A549 (cell line): Measurements from ENCODE around the gene RDH11. TPM values are rescaled to one million over a fixed set of nuclear protein-coding genes. Genes with fewer than 3 reads are reported as not detected.

ENCODE experiments used
- ATAC-seq, 2 experiments: fragments of 200-7000 bp in 1 of 2; fragments of >200 bp in 1 of 2; cut with Nextera tagmentation in 1 of 2; cut with Tn5 transposase in 1 of 2; 3 replicates each; pipeline versions ENCODE4 v1.8.0 to v1.9.1; 2018 to 2020; ENCODE audit warnings: mild to moderate bottlenecking in 1 of 2, moderate library complexity in 1 of 2
- CTCF ChIA-PET: fragments of 300-600 bp; sonication (Branson Sonifier 250); formaldehyde crosslinking; extraction: SDS; loops from one replicate; lab custom pipeline; 2021; ENCODE audit warnings: antibody characterized with exemption, inconsistent platforms; lab: Yijun Ruan, JAX
- POLR2A ChIA-PET: fragments of 350-600 bp; formaldehyde crosslinking; extraction: SDS; loops from one replicate; lab custom pipeline; 2021; ENCODE audit warnings: antibody characterized with exemption, inconsistent platforms; lab: Yijun Ruan, JAX
- DNase-seq, 2 experiments: peaks; one replicate each; pipeline versions ENCODE4 v3.0.0 to v3.0.0-alpha.2; 2011 to 2016; ENCODE audit warnings: low read depth in 1 of 2, low spot score in 1 of 2
- FAIRE-seq: peaks from 2 replicates; lab custom pipeline; 2011; peaks lifted over from hg19 to GRCh38; lab: Jason Lieb, UNC
- H3K27ac ChIP-seq, 2 experiments: fragments of >200 bp; sonication (Bioruptor Twin); formaldehyde crosslinking; 3 replicates each; pipeline ENCODE4 v1.5.1; 2016 to 2017
- H3K4me1 ChIP-seq: fragments of >200 bp; sonication (Bioruptor Twin); formaldehyde crosslinking; 3 replicates; pipeline ENCODE4 v1.6.1; 2016
- H3K4me2 ChIP-seq: fragments of >200 bp; sonication (Bioruptor Twin); formaldehyde crosslinking; 3 replicates; pipeline ENCODE4 v1.6.1; 2016
- H3K4me3 ChIP-seq: fragments of >200 bp; sonication (Bioruptor Twin); formaldehyde crosslinking; 3 replicates; pipeline ENCODE4 v1.5.1; 2016
- H3K9me3 ChIP-seq: fragments of >200 bp; sonication (Bioruptor Twin); formaldehyde crosslinking; 3 replicates; pipeline ENCODE4 v1.6.1; 2016
- BHLHE40 ChIP-seq: IDR thresholded peaks from 2 replicates; pipeline ENCODE4 v1.6.1; 2012; ENCODE audit warnings: low read depth, low read length, inconsistent platforms
- CBX2 ChIP-seq: fragments of 200-600 bp; sonication (generic); IDR thresholded peaks from 2 replicates; pipeline ENCODE4 v1.6.1; 2016; ENCODE audit warnings: low read depth, mild to moderate bottlenecking, borderline replicate concordance
- CHD2 ChIP-seq: fragments of 150-350 bp; IDR thresholded peaks from 2 replicates; pipeline ENCODE4 v1.6.1; 2014; ENCODE audit warnings: low read length; ENCODE audit not compliant: partially characterized antibody
- EHF ChIP-seq: fragments of 250-450 bp; sonication (Bioruptor Pico); IDR thresholded peaks from 2 replicates; pipeline ENCODE4 v1.5.0; 2020; ENCODE audit warnings: mild to moderate bottlenecking
- ESRRA ChIP-seq: fragments of 150-350 bp; IDR thresholded peaks from 2 replicates; pipeline ENCODE4 v1.6.1; 2014; ENCODE audit warnings: mild to moderate bottlenecking, low read length, borderline replicate concordance
- FOXS1 ChIP-seq: fragments of 250-450 bp; sonication (Bioruptor Pico); IDR thresholded peaks from 2 replicates; pipeline ENCODE4 v1.5.0; 2020; ENCODE audit warnings: mild to moderate bottlenecking, moderate library complexity
- HDAC2 ChIP-seq: fragments of 200-600 bp; sonication (generic); IDR thresholded peaks from 2 replicates; pipeline ENCODE4 v1.6.1; 2016
- HEYL ChIP-seq: fragments of 250-450 bp; sonication (Bioruptor Pico); IDR thresholded peaks from 2 replicates; pipeline ENCODE4 v1.8.0; 2021; ENCODE audit warnings: mild to moderate bottlenecking, moderate library complexity
- HMGXB4 ChIP-seq: fragments of 250-450 bp; sonication (Bioruptor Pico); IDR thresholded peaks from 2 replicates; pipeline ENCODE4 v1.5.0; 2021; ENCODE audit warnings: mild to moderate bottlenecking, moderate library complexity, borderline replicate concordance
- HOXA7 ChIP-seq: fragments of 250-450 bp; sonication (Bioruptor Pico); IDR thresholded peaks from 2 replicates; pipeline ENCODE4 v1.5.0; 2020; ENCODE audit warnings: mild to moderate bottlenecking, moderate library complexity
- JUN ChIP-seq, 2 experiments: fragments of >200 bp; sonication (Bioruptor Twin); formaldehyde crosslinking; IDR thresholded peaks; 2 replicates in 1 of 2; 3 replicates in 1 of 2; pipeline ENCODE4 v1.6.1; 2016 to 2017
- KDM1A ChIP-seq: fragments of 200-600 bp; sonication (generic); IDR thresholded peaks from 2 replicates; pipeline ENCODE4 v1.6.1; 2016; ENCODE audit warnings: low read depth, mild to moderate bottlenecking
- MAZ ChIP-seq: fragments of 150-350 bp; IDR thresholded peaks from 2 replicates; pipeline ENCODE4 v1.6.1; 2014; ENCODE audit warnings: antibody characterized with exemption, low read depth, low read length, borderline replicate concordance
- PBX3 ChIP-seq: IDR thresholded peaks from 2 replicates; pipeline ENCODE4 v1.6.1; 2012
- RNF2 ChIP-seq: fragments of 200-600 bp; sonication (generic); IDR thresholded peaks from 2 replicates; pipeline ENCODE4 v1.6.1; 2016; ENCODE audit warnings: low read depth, mild to moderate bottlenecking, antibody characterized with exemption, moderate library complexity, borderline replicate concordance
- TFCP2L1 ChIP-seq: fragments of 250-450 bp; sonication (Bioruptor Pico); IDR thresholded peaks from 2 replicates; pipeline ENCODE4 v1.5.0; 2021; ENCODE audit warnings: mild to moderate bottlenecking
- ZFP36 ChIP-seq: fragments of 450-650 bp; IDR thresholded peaks from 2 replicates; pipeline ENCODE4 v1.6.1; 2014; ENCODE audit warnings: borderline replicate concordance; ENCODE audit not compliant: partially characterized antibody
- ZSCAN20 ChIP-seq: fragments of 250-450 bp; sonication (Bioruptor Pico); IDR thresholded peaks from 2 replicates; pipeline ENCODE4 v1.8.0; 2022; ENCODE audit warnings: mild to moderate bottlenecking, moderate library complexity
- WGBS: methylation state at CpG from one replicate; pipeline ENCODE4 v1.1.6; 2017; ENCODE audit errors: missing lambda C conversion rate; 5-methylcytosine and 5-hydroxymethylcytosine counted together
- polyA plus RNA-seq, 4 experiments: library from polyadenylated mRNA; depleted of rRNA in 3 of 4; stranded (reverse); fragments of >200 nt; fragmentation: RNase III in 1 of 4; extraction: RNeasy Plus Mini Kit Qiagen cat#74134 plus additional on column Dnase treatment in 1 of 4; gene quantifications; 2 replicates in 3 of 4; 3 replicates in 1 of 4; pipeline ENCODE4 v1.2.3, GENCODE V29; 2011 to 2017
- small RNA-seq, 6 experiments: library from RNA; depleted of rRNA; stranded (forward); fragments of <200 nt; gene quantifications; one replicate each; pipeline ENCODE3, GENCODE V24; 2012
- TF ChIP-seq, protein P1 (sequence below): fragments of >200 bp; sonication (Bioruptor Twin); formaldehyde crosslinking; IDR thresholded peaks from 2 replicates; pipeline ENCODE4 v1.6.1; 2016
- TF ChIP-seq, protein P2 (sequence below): fragments of >200 bp; sonication (Bioruptor Twin); formaldehyde crosslinking; IDR thresholded peaks from 3 replicates; pipeline ENCODE4 v1.5.1; 2016

The RDH11 gene
- polyA plus RNA-seq, 2 of the 4 experiments (the other 2 are of a cell fraction): 85.7 to 132 TPM

DNA sequence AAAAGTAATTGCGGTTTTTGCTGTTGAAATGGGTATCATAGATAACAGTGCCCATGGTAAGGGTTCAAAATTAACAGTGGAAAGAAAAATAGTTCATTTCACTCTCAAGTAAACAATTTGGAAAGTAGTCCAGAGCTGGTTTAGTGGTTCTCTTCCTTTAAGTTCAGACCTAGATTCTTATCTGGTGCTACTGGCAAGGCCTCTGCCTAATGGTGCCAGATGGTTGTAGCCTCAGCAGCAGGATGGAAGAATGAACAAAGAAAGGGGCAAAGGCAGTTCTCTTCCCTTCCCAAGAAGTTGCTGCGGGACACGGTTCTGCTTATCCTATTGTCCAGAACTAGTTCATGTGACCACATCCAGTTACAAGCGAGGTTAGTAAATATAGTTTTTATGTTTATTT lies 65.4 kb downstream of the RDH11 start:
- Histone ChIP-seq H3K4me1 (no peaks in the 10 kb centered on the region), H3K27ac (no peak overlapping the region), H3K4me3 (no peak overlapping the region), H3K9me3 (no peaks in the 10 kb centered on the region)
- WGBS: 79% methylated on average over 4 of the region's 4 CpGs
- DNase-seq: no peak
- POLR2A ChIA-PET: no interaction called here
- no peak for ATAC-seq
- no peak for TF ChIP-seq RNF2
- no peak for TF ChIP-seq HOXA7 (CRISPR knock-in tag)
- no peak for TF ChIP-seq HEYL (CRISPR knock-in tag)
- TF ChIP-seq PBX3: no peak
- TF ChIP-seq, protein P1, sequence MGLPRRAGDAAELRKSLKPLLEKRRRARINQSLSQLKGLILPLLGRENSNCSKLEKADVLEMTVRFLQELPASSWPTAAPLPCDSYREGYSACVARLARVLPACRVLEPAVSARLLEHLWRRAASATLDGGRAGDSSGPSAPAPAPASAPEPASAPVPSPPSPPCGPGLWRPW: no peak
- TF ChIP-seq, all 56 proteins: peak for 0
- no peak for FAIRE-seq
- H3K4me2 ChIP-seq: no peak overlapping the region
- CTCF ChIA-PET: interaction anchor here (1.6 to 2.1 kb wide), 4 partner anchors 11 to 74 kb away, joined by 3 to 12 read pairs (median 6); partner anchors contain the start of gene ARG2

GRCh38 chr14:67627519-67627918 lies 68.0 kb downstream of the RDH11 start:
- Histone ChIP-seq H3K4me3 (no peak overlapping the region), H3K9me3 (no peaks in the 10 kb centered on the region), H3K27ac (no peak overlapping the region)
- CTCF ChIA-PET: interaction anchor here (1.2 to 2.2 kb wide), 5 partner anchors 8 to 201 kb away, joined by 3 to 11 read pairs (median 5); partner anchors contain the start of gene PIGH
- POLR2A ChIA-PET: no interaction called here
- FAIRE-seq: no peak
- TF ChIP-seq HEYL (CRISPR knock-in tag): no peak
- TF ChIP-seq, protein P2, sequence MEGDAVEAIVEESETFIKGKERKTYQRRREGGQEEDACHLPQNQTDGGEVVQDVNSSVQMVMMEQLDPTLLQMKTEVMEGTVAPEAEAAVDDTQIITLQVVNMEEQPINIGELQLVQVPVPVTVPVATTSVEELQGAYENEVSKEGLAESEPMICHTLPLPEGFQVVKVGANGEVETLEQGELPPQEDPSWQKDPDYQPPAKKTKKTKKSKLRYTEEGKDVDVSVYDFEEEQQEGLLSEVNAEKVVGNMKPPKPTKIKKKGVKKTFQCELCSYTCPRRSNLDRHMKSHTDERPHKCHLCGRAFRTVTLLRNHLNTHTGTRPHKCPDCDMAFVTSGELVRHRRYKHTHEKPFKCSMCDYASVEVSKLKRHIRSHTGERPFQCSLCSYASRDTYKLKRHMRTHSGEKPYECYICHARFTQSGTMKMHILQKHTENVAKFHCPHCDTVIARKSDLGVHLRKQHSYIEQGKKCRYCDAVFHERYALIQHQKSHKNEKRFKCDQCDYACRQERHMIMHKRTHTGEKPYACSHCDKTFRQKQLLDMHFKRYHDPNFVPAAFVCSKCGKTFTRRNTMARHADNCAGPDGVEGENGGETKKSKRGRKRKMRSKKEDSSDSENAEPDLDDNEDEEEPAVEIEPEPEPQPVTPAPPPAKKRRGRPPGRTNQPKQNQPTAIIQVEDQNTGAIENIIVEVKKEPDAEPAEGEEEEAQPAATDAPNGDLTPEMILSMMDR: no peak
- TF ChIP-seq BHLHE40: no peak
- TF ChIP-seq FOXS1 (CRISPR knock-in tag): no peak
- TF ChIP-seq CHD2: no peak
- no peak for TF ChIP-seq JUN (IDR thresholded peaks at IDR 0.05)
- TF ChIP-seq HDAC2: no peak
- no peak for TF ChIP-seq ZSCAN20
- no peak for TF ChIP-seq MAZ
- no peak for TF ChIP-seq KDM1A
- TF ChIP-seq EHF (CRISPR knock-in tag): no peak
- TF ChIP-seq, protein P1: no peak
- TF ChIP-seq HMGXB4 (CRISPR knock-in tag): no peak
- TF ChIP-seq ZFP36: no peak
- TF ChIP-seq CBX2: no peak
- no peak for TF ChIP-seq ESRRA
- no peak for TF ChIP-seq TFCP2L1
- TF ChIP-seq, all 56 proteins: peak for 0
- DNase-seq: no peak
- H3K4me2 ChIP-seq: no peak overlapping the region
- ATAC-seq: no peak
- peaks cover 8% of the 10 kb centered on the region; the same call in 2 of the 3 replicates for H3K4me1 ChIP-seq

Small RNA genes lying within 50 kb of the gene (small RNA-seq; reads per million reads assigned to genes)
- 0 reads per million in 6 experiments for gene AL049779.3
- 0 reads per million in 6 experiments for gene RN7SL369P
- gene RNA5SP386: 0 reads per million in 6 experiments

Other genes starting within 250 kb of the RDH11 start
- 0.19 and 0.28 TPM in 2 replicates for gene TMEM229B, start 207.0 kb downstream of the RDH11 start, polyA plus RNA-seq (2011; rRNA removed)
- gene TMEM229B, start 207.0 kb downstream of the RDH11 start, polyA plus RNA-seq (2017; fragmentation: RNase III; extraction: RNeasy Plus Mini Kit Qiagen cat#74134 plus additional on column Dnase treatment): 0.22 to 0.40 TPM (median 0.31 TPM) in 3 replicates
- 5.1 and 6.7 TPM in 2 replicates for gene PLEKHH1, start 162.5 kb downstream of the RDH11 start, polyA plus RNA-seq (2011; rRNA removed)
- 3.2 to 3.9 TPM (median 3.5 TPM) in 3 replicates for gene PLEKHH1, start 162.5 kb downstream of the RDH11 start, polyA plus RNA-seq (2017; fragmentation: RNase III; extraction: RNeasy Plus Mini Kit Qiagen cat#74134 plus additional on column Dnase treatment)
- gene PIGH, start 95.5 kb downstream of the RDH11 start, polyA plus RNA-seq (2011; rRNA removed): 37.2 and 46.2 TPM in 2 replicates
- 19.3 to 21.1 TPM (median 20.1 TPM) in 3 replicates for gene PIGH, start 95.5 kb downstream of the RDH11 start, polyA plus RNA-seq (2017; fragmentation: RNase III; extraction: RNeasy Plus Mini Kit Qiagen cat#74134 plus additional on column Dnase treatment)
- 2.5 TPM in 2 replicates for gene ARG2, start 75.8 kb downstream of the RDH11 start, polyA plus RNA-seq (2011; rRNA removed)
- 1.3 to 2.5 TPM (median 1.8 TPM) in 3 replicates for gene ARG2, start 75.8 kb downstream of the RDH11 start, polyA plus RNA-seq (2017; fragmentation: RNase III; extraction: RNeasy Plus Mini Kit Qiagen cat#74134 plus additional on column Dnase treatment)
- gene VTI1B, start 21.1 kb downstream of the RDH11 start, polyA plus RNA-seq (2011; rRNA removed): 77.2 and 102 TPM in 2 replicates
- gene VTI1B, start 21.1 kb downstream of the RDH11 start, polyA plus RNA-seq (2017; fragmentation: RNase III; extraction: RNeasy Plus Mini Kit Qiagen cat#74134 plus additional on column Dnase treatment): 77.5 to 89.1 TPM (median 81.9 TPM) in 3 replicates
- gene RDH12, start 6.1 kb upstream of the RDH11 start, polyA plus RNA-seq (2011; rRNA removed): 0.12 and 0.20 TPM in 2 replicates
- 0.05 to 0.14 TPM (median 0.09 TPM) in 3 replicates for gene RDH12, start 6.1 kb upstream of the RDH11 start, polyA plus RNA-seq (2017; fragmentation: RNase III; extraction: RNeasy Plus Mini Kit Qiagen cat#74134 plus additional on column Dnase treatment)
- 11.3 and 14.1 TPM in 2 replicates for gene ZFYVE26, start 120.8 kb upstream of the RDH11 start, polyA plus RNA-seq (2011; rRNA removed)
- 3.9 to 4.5 TPM (median 4.5 TPM) in 3 replicates for gene ZFYVE26, start 120.8 kb upstream of the RDH11 start, polyA plus RNA-seq (2017; fragmentation: RNase III; extraction: RNeasy Plus Mini Kit Qiagen cat#74134 plus additional on column Dnase treatment)
- gene RAD51B, start 124.0 kb upstream of the RDH11 start, polyA plus RNA-seq (2011; rRNA removed): 10.8 and 12.8 TPM in 2 replicates
- gene RAD51B, start 124.0 kb upstream of the RDH11 start, polyA plus RNA-seq (2017; fragmentation: RNase III; extraction: RNeasy Plus Mini Kit Qiagen cat#74134 plus additional on column Dnase treatment): 6.6 to 8.0 TPM (median 7.2 TPM) in 3 replicates